Breast epithelium (tissue), 3 donors: ENCODE data around the gene ADNP.

Experiments used
- POLR2A ChIP-seq: fragments of 450-650 bp; IDR thresholded peaks from one replicate; pipeline ENCODE4 v1.6.1; 2016; ENCODE audit warnings: antibody characterized with exemption, mild to moderate bottlenecking, moderate library complexity
- TF ChIP-seq, protein P1 (sequence below), 3 donors: fragments of 450-650 bp; IDR thresholded peaks; one replicate each; pipeline ENCODE4 v1.5.1; 2016 to 2017; ENCODE audit warnings: antibody characterized with exemption in 3 of 3, mild to moderate bottlenecking in 3 of 3, moderate library complexity in 3 of 3

DNA sequence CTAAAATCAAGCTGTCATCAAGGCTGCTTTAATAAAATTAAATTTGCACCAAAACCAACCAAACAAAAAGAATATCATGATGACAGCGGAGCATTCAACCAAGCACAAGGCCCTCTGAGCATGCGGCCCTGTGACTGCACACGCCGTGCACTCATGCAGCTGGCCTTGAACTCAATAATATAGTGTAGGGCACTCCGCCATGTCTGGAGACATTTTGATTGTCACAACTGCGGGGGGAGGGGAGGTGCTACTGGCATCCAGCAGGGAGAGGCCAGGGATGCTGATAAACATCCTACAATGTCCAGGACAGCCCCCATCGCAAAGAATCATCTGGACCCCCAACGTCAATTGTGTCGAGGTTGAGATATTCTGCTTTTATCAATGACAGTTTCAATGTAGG, 37.1 kb upstream of the ADNP start:
- TF ChIP-seq, protein P1, sequence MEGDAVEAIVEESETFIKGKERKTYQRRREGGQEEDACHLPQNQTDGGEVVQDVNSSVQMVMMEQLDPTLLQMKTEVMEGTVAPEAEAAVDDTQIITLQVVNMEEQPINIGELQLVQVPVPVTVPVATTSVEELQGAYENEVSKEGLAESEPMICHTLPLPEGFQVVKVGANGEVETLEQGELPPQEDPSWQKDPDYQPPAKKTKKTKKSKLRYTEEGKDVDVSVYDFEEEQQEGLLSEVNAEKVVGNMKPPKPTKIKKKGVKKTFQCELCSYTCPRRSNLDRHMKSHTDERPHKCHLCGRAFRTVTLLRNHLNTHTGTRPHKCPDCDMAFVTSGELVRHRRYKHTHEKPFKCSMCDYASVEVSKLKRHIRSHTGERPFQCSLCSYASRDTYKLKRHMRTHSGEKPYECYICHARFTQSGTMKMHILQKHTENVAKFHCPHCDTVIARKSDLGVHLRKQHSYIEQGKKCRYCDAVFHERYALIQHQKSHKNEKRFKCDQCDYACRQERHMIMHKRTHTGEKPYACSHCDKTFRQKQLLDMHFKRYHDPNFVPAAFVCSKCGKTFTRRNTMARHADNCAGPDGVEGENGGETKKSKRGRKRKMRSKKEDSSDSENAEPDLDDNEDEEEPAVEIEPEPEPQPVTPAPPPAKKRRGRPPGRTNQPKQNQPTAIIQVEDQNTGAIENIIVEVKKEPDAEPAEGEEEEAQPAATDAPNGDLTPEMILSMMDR (IDR thresholded peaks at IDR 0.05) = no peak
- TF ChIP-seq POLR2A = no peak
